ENCODE data around the gene GPC6. TPM values are rescaled to one million over a fixed set of nuclear protein-coding genes. Genes with fewer than 3 reads are reported as not detected.

GPC6 gene
- total RNA-seq, 3 donors from 2014 or later (not counting 1 experiment from before 2014, with no cell fraction given), result not detected

GRCh38 chr13:93708308-93709075 lies 481.9 kb downstream of the GPC6 start:
- Histone ChIP-seq H3K27me3 (ENCODE audit: control insufficient read depth, insufficient read depth, low read length) (no peaks in the 10 kb centered on the region), H3K27ac (ENCODE audit: low read length) (no peak overlapping the region), H3K4me1 (ENCODE audit: control insufficient read depth, insufficient read depth, low read length) (no peaks in the 10 kb centered on the region), H3K36me3 (ENCODE audit: control insufficient read depth, insufficient read depth, low read length) (no peaks in the 10 kb centered on the region), H3K9me3 (ENCODE audit: control insufficient read depth, insufficient read depth, low read length) (no peaks in the 10 kb centered on the region), H3K4me3 (ENCODE audit: low read length) (no peak overlapping the region)
- H3K36me3 Mint-ChIP-seq, result no peaks in the 10 kb centered on the region
- no peak for TF ChIP-seq CTCF (IDR thresholded peaks at IDR 0.05)
- DNase-seq (no peak), ATAC-seq (no peak)
- no peaks in the 10 kb centered on the region for H3K4me1 Mint-ChIP-seq
- no peak overlapping the region for H3K27ac Mint-ChIP-seq
- H3K9me3 Mint-ChIP-seq, result peaks cover 6 to 9% of the 10 kb centered on the region in 2 donors
- WGBS (ENCODE audit: insufficient coverage), result no CpG with 5 or more reads among the region's 1 CpG
- no peak overlapping the region for H3K4me3 Mint-ChIP-seq
- H3K27me3 Mint-ChIP-seq (ENCODE audit: low read depth in 2 of 2), result no peaks in the 10 kb centered on the region
- intact Hi-C loops (cut with micrococcal nuclease), result no loop called here

GRCh38 chr13:93709506-93710244 lies 483.1 kb downstream of the GPC6 start:
- no CpG with 5 or more reads among the region's 1 CpG for WGBS (ENCODE audit: insufficient coverage)
- Histone ChIP-seq H3K27me3 (ENCODE audit: control insufficient read depth, insufficient read depth, low read length) (no peaks in the 10 kb centered on the region), H3K4me1 (ENCODE audit: control insufficient read depth, insufficient read depth, low read length) (no peaks in the 10 kb centered on the region), H3K4me3 (ENCODE audit: low read length) (no peak overlapping the region), H3K9me3 (ENCODE audit: control insufficient read depth, insufficient read depth, low read length) (no peaks in the 10 kb centered on the region), H3K36me3 (ENCODE audit: control insufficient read depth, insufficient read depth, low read length) (no peaks in the 10 kb centered on the region), H3K27ac (ENCODE audit: low read length) (no peak overlapping the region)
- Mint-ChIP-seq H3K36me3 (peaks cover 9% of the 10 kb centered on the region), H3K27me3 (ENCODE audit: low read depth in 2 of 2) (no peaks in the 10 kb centered on the region), H3K27ac (no peak overlapping the region), H3K4me1 (no peaks in the 10 kb centered on the region), H3K4me3 (no peak overlapping the region), H3K9me3 (peaks cover 11 to 17% of the 10 kb centered on the region in 2 donors)
- no peak for TF ChIP-seq CTCF (IDR thresholded peaks at IDR 0.05)
- intact Hi-C loops (cut with micrococcal nuclease), result no loop called here
- ATAC-seq, result no peak
- DNase-seq, result no peak

- Mint-ChIP-seq H3K4me1 (no peaks in the 10 kb centered on the region), H3K36me3 (peaks cover 9% of the 10 kb centered on the region), H3K27ac (no peak overlapping the region), H3K4me3 (no peak overlapping the region), H3K27me3 (ENCODE audit: low read depth in 2 of 2) (no peaks in the 10 kb centered on the region), H3K9me3 (peaks cover 16 to 17% of the 10 kb centered on the region in 2 donors)
- TF ChIP-seq CTCF (IDR thresholded peaks at IDR 0.05), result no peak
- Histone ChIP-seq H3K4me3 (ENCODE audit: low read length) (no peak overlapping the region), H3K9me3 (ENCODE audit: control insufficient read depth, insufficient read depth, low read length) (no peaks in the 10 kb centered on the region), H3K4me1 (ENCODE audit: control insufficient read depth, insufficient read depth, low read length) (no peaks in the 10 kb centered on the region), H3K27me3 (ENCODE audit: control insufficient read depth, insufficient read depth, low read length) (no peaks in the 10 kb centered on the region), H3K36me3 (ENCODE audit: control insufficient read depth, insufficient read depth, low read length) (no peaks in the 10 kb centered on the region), H3K27ac (ENCODE audit: low read length) (no peak overlapping the region)
- ATAC-seq, result no peak
- no peak for DNase-seq
- intact Hi-C loops (cut with micrococcal nuclease), result no loop called here
Measured at GRCh38 chr13:93714171-93714570, 487.6 kb downstream of the GPC6 start.

Measured in natural killer cell (primary cell).